Keratinocyte (primary cell): Measurements from ENCODE around the gene RBBP9. TPM values are rescaled to one million over a fixed set of nuclear protein-coding genes. Genes with fewer than 3 reads are reported as not detected.

ENCODE experiments used
- DNase-seq: peaks from one replicate; pipeline ENCODE4 v3.0.0-alpha.2; 2011; ENCODE audit warnings: low read depth, missing footprints, low spot score
- FAIRE-seq: peaks from 2 replicates; lab custom pipeline; 2011; peaks lifted over from hg19 to GRCh38; lab: Jason Lieb, UNC
- H2AFZ ChIP-seq: 2 replicates; pipeline ENCODE4 v1.6.0; 2012; ENCODE audit warnings: low read length, control low read depth, inconsistent platforms; ENCODE audit not compliant: control insufficient read depth
- H3K27ac ChIP-seq: 2 replicates; pipeline ENCODE4 v1.5.1; 2011; ENCODE audit warnings: low read length; ENCODE audit not compliant: control insufficient read depth, insufficient read depth
- H3K27me3 ChIP-seq: 3 replicates; pipeline ENCODE4 v1.6.0; 2011; ENCODE audit warnings: low read length; ENCODE audit not compliant: control insufficient read depth, insufficient read depth; ENCODE audit errors: extremely low read depth
- H3K36me3 ChIP-seq, 2 experiments: 2 replicates in 1 of 2; 3 replicates in 1 of 2; pipeline ENCODE4 v1.5.1; 2011; ENCODE audit warnings: low read length in 2 of 2, mild to moderate bottlenecking in 1 of 2; ENCODE audit not compliant: control insufficient read depth in 2 of 2, insufficient read depth in 2 of 2; ENCODE audit errors: extremely low read depth in 1 of 2
- H3K4me1 ChIP-seq: 3 replicates; pipeline ENCODE4 v1.5.1; 2011; ENCODE audit warnings: low read length; ENCODE audit not compliant: control insufficient read depth, insufficient read depth; ENCODE audit errors: extremely low read depth
- H3K4me2 ChIP-seq: 3 replicates; pipeline ENCODE4 v1.6.0; 2011; ENCODE audit warnings: low read depth, low read length; ENCODE audit not compliant: control insufficient read depth, insufficient read depth; ENCODE audit errors: extremely low read depth
- H3K4me3 ChIP-seq, 3 experiments: fragments of 200-600 bp in 1 of 3; sonication (generic) in 1 of 3; 2 replicates in 2 of 3; 3 replicates in 1 of 3; pipeline ENCODE4 v1.5.1; 2011 to 2016; ENCODE audit warnings: low read length in 3 of 3, mild to moderate bottlenecking in 3 of 3, control low read depth in 2 of 3, inconsistent platforms in 1 of 3, low read depth in 1 of 3, mixed read lengths in 1 of 3, mixed run types in 1 of 3, moderate library complexity in 1 of 3; ENCODE audit not compliant: control insufficient read depth in 2 of 3, insufficient read depth in 2 of 3; ENCODE audit errors: extremely low read depth in 1 of 3
- H3K79me2 ChIP-seq: 2 replicates; pipeline ENCODE4 v1.6.0; 2012; ENCODE audit warnings: low read length; ENCODE audit not compliant: control insufficient read depth, insufficient read depth
- H3K9ac ChIP-seq: 3 replicates; pipeline ENCODE4 v1.6.0; 2011; ENCODE audit warnings: low read length; ENCODE audit not compliant: control insufficient read depth, insufficient read depth; ENCODE audit errors: extremely low read depth
- H3K9me1 ChIP-seq: 3 replicates; pipeline ENCODE4 v1.6.0; 2011; ENCODE audit warnings: low read length; ENCODE audit not compliant: control insufficient read depth, insufficient read depth; ENCODE audit errors: extremely low read depth
- H3K9me3 ChIP-seq: 2 replicates; pipeline ENCODE4 v1.5.1; 2012; ENCODE audit warnings: low read depth, low read length; ENCODE audit not compliant: control insufficient read depth
- H4K20me1 ChIP-seq: 3 replicates; pipeline ENCODE4 v1.6.0; 2011; ENCODE audit warnings: low read length; ENCODE audit not compliant: control insufficient read depth, insufficient read depth; ENCODE audit errors: extremely low read depth
- CTCF ChIP-seq, 3 experiments: IDR thresholded peaks in 1 of 3; conservative IDR thresholded peaks in 1 of 3; optimal IDR thresholded peaks in 1 of 3; 2 replicates in 2 of 3; 3 replicates in 1 of 3; pipeline versions ENCODE3 to v1.5.1; 2011; ENCODE audit warnings: low read length in 3 of 3, mild to moderate bottlenecking in 3 of 3, moderate library complexity in 2 of 3, control low read depth in 1 of 3, inconsistent platforms in 1 of 3; ENCODE audit not compliant: insufficient read depth in 2 of 3; ENCODE audit errors: extremely low read depth in 1 of 3
- EZH2 ChIP-seq: IDR thresholded peaks from one replicate; pipeline ENCODE4 v1.6.1; 2012; ENCODE audit warnings: inconsistent platforms, mild to moderate bottlenecking, low read length, moderate library complexity
- dilution Hi-C: fragments of 300-500 bp; cut with MboI; formaldehyde crosslinking; loops from one replicate; pipeline ENCODE4 v1.7.0; 2020; ENCODE audit warnings: low sequenced_read_pairs; ENCODE audit not compliant: extremely low pct_ligation_motif_present
- polyA plus RNA-seq, 5 experiments: library from polyadenylated mRNA; depleted of rRNA in 3 of 5; stranded (reverse) in 3 of 5; stranded (forward) in 1 of 5; unstranded in 1 of 5; fragments of >200 nt; gene quantifications; 1 replicate in 1 of 5; 2 replicates in 3 of 5; 3 replicates in 1 of 5; pipeline versions ENCODE4 v1.2.1 to v1.2.3, GENCODE V29; 2011 to 2012; ENCODE audit warnings: missing spikeins in 2 of 5, low read depth in 1 of 5, low replicate concordance in 1 of 5

RBBP9 gene
- polyA plus RNA-seq, 1 donor (not counting 4 experiments of a cell fraction or from before 2014, with no cell fraction given), result 17.9 TPM

GRCh38 chr20:18507218-18508191 lies 10.5 kb upstream of the RBBP9 start, which contains the start of gene SEC23B:
Gene SEC23B, plus strand, starts transcription at chr20:18507940. Its CDS starts 2,896 bp downstream, at chr20:18510836.
- Histone ChIP-seq H3K36me3 (peaks cover 6 to 20% of the 10 kb centered on the region in 2 experiments), H4K20me1 (no peaks in the 10 kb centered on the region), H3K4me3 (peak within 1 kb of the TSS; percentile 88 to 95 (median 91)), H3K4me2 (peak within 1 kb of the TSS; percentile 97), H3K4me1 (peaks cover 15% of the 10 kb centered on the region), H3K27me3 (no peaks in the 10 kb centered on the region), H3K9ac (peak within 1 kb of the TSS; percentile 94), H2AFZ (peak within 1 kb of the TSS; percentile 86), H3K9me3 (no peaks in the 10 kb centered on the region), H3K79me2 (peaks cover 31% of the 10 kb centered on the region), H3K9me1 (no peaks in the 10 kb centered on the region), H3K27ac (peak within 1 kb of the TSS; percentile 97)
- DNase-seq, result peak; percentile 90
- peak; percentile 94 for FAIRE-seq
- dilution Hi-C loops, result no loop called here
- no peak for TF ChIP-seq EZH2
- TF ChIP-seq CTCF (optimal IDR thresholded peaks at IDR 0.05 in 1 of 3, IDR thresholded peaks at IDR 0.05 in 1 of 3, conservative IDR thresholded peaks at IDR 0.05 in 1 of 3; ENCODE audit: extremely low read depth in 1 of 3, insufficient read depth in 2 of 3, low read length in 3 of 3), result no peak

GRCh38 chr20:18506744-18507143 lies 9.7 kb upstream of the RBBP9 start:
- dilution Hi-C loops, result no loop called here
- Histone ChIP-seq H3K27ac (peak overlapping the region; percentile 97), H3K36me3 (peaks cover 3 to 20% of the 10 kb centered on the region in 2 experiments), H3K79me2 (peaks cover 31% of the 10 kb centered on the region), H3K9me1 (no peaks in the 10 kb centered on the region), H3K4me3 (peak overlapping the region; percentile 88 to 95 (median 91)), H3K4me1 (peaks cover 15% of the 10 kb centered on the region), H4K20me1 (no peaks in the 10 kb centered on the region), H2AFZ (peak overlapping the region; percentile 86), H3K4me2 (peak overlapping the region; percentile 97), H3K27me3 (no peaks in the 10 kb centered on the region), H3K9ac (peak overlapping the region; percentile 94), H3K9me3 (no peaks in the 10 kb centered on the region)
- DNase-seq, result no peak
- TF ChIP-seq EZH2 (no peak), CTCF (optimal IDR thresholded peaks at IDR 0.05 in 1 of 3, IDR thresholded peaks at IDR 0.05 in 1 of 3, conservative IDR thresholded peaks at IDR 0.05 in 1 of 3; ENCODE audit: extremely low read depth in 1 of 3, insufficient read depth in 2 of 3, low read length in 3 of 3) (no peak)
- FAIRE-seq, result peak; percentile 51
